ENCODE results near the gene SVEP1.

GRCh38 chr9:110334183-110334582, 245.4 kb downstream of the SVEP1 start:
- TF ChIP-seq CTCF (IDR thresholded peaks at IDR 0.05): no peak
- no peak for TF ChIP-seq EZH2phosphoT487 (IDR thresholded peaks at IDR 0.05)
- TF ChIP-seq EZH2 (IDR thresholded peaks at IDR 0.05): no peak

Data from neural progenitor cell (in vitro differentiated cells).